ENCODE data around the gene NFATC2.

The NFATC2 gene

GRCh38 chr20:51562332-51563173 lies 20.0 kb upstream of the NFATC2 start (continued):
- TF ChIP-seq ZNF202 (tag by site-specific recombination; IDR thresholded peaks at IDR 0.05; ENCODE audit: borderline replicate concordance): no peak
- 0 out of 2 replicates have a peak, but pooled peaks have one; percentile 54 for TF ChIP-seq ZNF561 (tag by site-specific recombination; IDR thresholded peaks at IDR 0.05; ENCODE audit: borderline replicate concordance)
- peak; percentile 88 for TF ChIP-seq IKZF3 (tag by site-specific recombination; IDR thresholded peaks at IDR 0.05)
- no peak for TF ChIP-seq ZFP69B (tag by site-specific recombination; IDR thresholded peaks at IDR 0.05)
- TF ChIP-seq ZNF138 (tag by site-specific recombination; IDR thresholded peaks at IDR 0.05; ENCODE audit: borderline replicate concordance): no peak
- TF ChIP-seq ZNF654 (tag by site-specific recombination; IDR thresholded peaks at IDR 0.05; ENCODE audit: low read depth): no peak
- TF ChIP-seq ZNF677 (tag by site-specific recombination; IDR thresholded peaks at IDR 0.05): no peak
- TF ChIP-seq TSHZ1 (tag by site-specific recombination; IDR thresholded peaks at IDR 0.05; ENCODE audit: borderline replicate concordance): no peak
- no peak for TF ChIP-seq ZNF132 (tag by site-specific recombination; IDR thresholded peaks at IDR 0.05; ENCODE audit: borderline replicate concordance)
- peak; percentile 43; the same call in 1 of the 2 replicates for TF ChIP-seq OSR2 (tag by site-specific recombination; IDR thresholded peaks at IDR 0.05)
- no peak for TF ChIP-seq ZNF133 (tag by site-specific recombination; IDR thresholded peaks at IDR 0.05)
- TF ChIP-seq ZNF302 (tag by site-specific recombination; IDR thresholded peaks at IDR 0.05; ENCODE audit: low read depth): no peak
- TF ChIP-seq ZNF555 (tag by site-specific recombination; conservative IDR thresholded peaks at IDR 0.05): no peak
- TF ChIP-seq ZNF341 (tag by site-specific recombination; IDR thresholded peaks at IDR 0.05; ENCODE audit: low read depth): peak; percentile 64
- TF ChIP-seq SALL2 (tag by site-specific recombination; IDR thresholded peaks at IDR 0.05; ENCODE audit: borderline replicate concordance): no peak
- TF ChIP-seq ZFP37 (tag by site-specific recombination; IDR thresholded peaks at IDR 0.05): peak; percentile 49; the same call in 1 of the 2 replicates
- no peak for TF ChIP-seq ZNF830 (tag by site-specific recombination; IDR thresholded peaks at IDR 0.05; ENCODE audit: low read depth)
- TF ChIP-seq ZNF248 (tag by site-specific recombination; IDR thresholded peaks at IDR 0.05): no peak

- POLR2A ChIA-PET: interaction anchor here (0.9 kb wide), 1 partner anchor 15 kb away, joined by 3 read pairs; no protein-coding TSS in a partner anchor
- Histone ChIP-seq H3K27ac (ENCODE audit: extremely low read depth, low read depth, low read length) (peak overlapping the region; percentile 47; the same call in 1 of the 2 replicates), H3K9me3 (ENCODE audit: control insufficient read depth, insufficient read depth, low read depth, low read length) (no peaks in the 10 kb centered on the region), H3K4me3 (ENCODE audit: low read depth, low read length) (peak overlapping the region; percentile 41), H3K36me3 (ENCODE audit: control insufficient read depth in 2 of 2, insufficient read depth in 1 of 2, low read length in 2 of 2) (no peaks in the 10 kb centered on the region), H3K4me1 (ENCODE audit: control insufficient read depth, insufficient read depth, low read length) (peaks cover 12% of the 10 kb centered on the region)
- CTCF ChIA-PET: interaction anchor here (0.7 to 2.6 kb wide), 2 partner anchors 33 to 575 kb away, joined by 3 to 9 read pairs; no protein-coding TSS in a partner anchor
- TF ChIP-seq SETDB1 (IDR thresholded peaks at IDR 0.05; ENCODE audit: insufficient read length, low read length) (no peak), REST (tag by site-specific recombination; IDR thresholded peaks at IDR 0.05) (peak; percentile 70; the same call in 1 of the 2 replicates), INSM2 (tag by site-specific recombination; IDR thresholded peaks at IDR 0.05) (no peak)
- TF ChIP-seq, protein P1, sequence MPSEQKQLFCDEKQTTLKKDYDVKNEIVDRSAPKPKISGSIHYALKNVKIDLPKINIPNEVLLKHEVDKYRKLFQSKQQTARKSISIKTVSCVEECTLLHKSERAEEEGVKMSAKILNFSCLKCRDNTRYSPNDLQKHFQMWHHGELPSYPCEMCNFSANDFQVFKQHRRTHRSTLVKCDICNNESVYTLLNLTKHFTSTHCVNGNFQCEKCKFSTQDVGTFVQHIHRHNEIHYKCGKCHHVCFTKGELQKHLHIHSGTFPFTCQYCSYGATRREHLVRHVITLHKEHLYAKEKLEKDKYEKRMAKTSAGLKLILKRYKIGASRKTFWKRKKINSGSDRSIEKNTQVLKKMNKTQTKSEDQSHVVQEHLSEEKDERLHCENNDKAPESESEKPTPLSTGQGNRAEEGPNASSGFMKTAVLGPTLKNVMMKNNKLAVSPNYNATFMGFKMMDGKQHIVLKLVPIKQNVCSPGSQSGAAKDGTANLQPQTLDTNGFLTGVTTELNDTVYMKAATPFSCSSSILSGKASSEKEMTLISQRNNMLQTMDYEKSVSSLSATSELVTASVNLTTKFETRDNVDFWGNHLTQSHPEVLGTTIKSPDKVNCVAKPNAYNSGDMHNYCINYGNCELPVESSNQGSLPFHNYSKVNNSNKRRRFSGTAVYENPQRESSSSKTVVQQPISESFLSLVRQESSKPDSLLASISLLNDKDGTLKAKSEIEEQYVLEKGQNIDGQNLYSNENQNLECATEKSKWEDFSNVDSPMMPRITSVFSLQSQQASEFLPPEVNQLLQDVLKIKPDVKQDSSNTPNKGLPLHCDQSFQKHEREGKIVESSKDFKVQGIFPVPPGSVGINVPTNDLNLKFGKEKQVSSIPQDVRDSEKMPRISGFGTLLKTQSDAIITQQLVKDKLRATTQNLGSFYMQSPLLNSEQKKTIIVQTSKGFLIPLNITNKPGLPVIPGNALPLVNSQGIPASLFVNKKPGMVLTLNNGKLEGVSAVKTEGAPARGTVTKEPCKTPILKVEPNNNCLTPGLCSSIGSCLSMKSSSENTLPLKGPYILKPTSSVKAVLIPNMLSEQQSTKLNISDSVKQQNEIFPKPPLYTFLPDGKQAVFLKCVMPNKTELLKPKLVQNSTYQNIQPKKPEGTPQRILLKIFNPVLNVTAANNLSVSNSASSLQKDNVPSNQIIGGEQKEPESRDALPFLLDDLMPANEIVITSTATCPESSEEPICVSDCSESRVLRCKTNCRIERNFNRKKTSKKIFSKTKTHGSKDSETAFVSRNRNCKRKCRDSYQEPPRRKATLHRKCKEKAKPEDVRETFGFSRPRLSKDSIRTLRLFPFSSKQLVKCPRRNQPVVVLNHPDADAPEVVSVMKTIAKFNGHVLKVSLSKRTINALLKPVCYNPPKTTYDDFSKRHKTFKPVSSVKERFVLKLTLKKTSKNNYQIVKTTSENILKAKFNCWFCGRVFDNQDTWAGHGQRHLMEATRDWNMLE (tag by site-specific recombination; conservative IDR thresholded peaks at IDR 0.05; ENCODE audit: low read depth): no peak
These were observed 19.5 kb upstream of the NFATC2 start for GRCh38 chr20:51562027-51562331.

Measured in HEK293 (cell line).